Fibroblast of the aortic adventitia (primary cell): ENCODE measurements around the gene AUTS2. TPM values are rescaled to one million over a fixed set of nuclear protein-coding genes. Genes with fewer than 3 reads are reported as not detected.

Experiments
- DNase-seq: peaks from one replicate; pipeline ENCODE4 v3.0.0-alpha.2; 2010; ENCODE audit warnings: low read depth
- H3K4me3 ChIP-seq: 2 replicates; pipeline ENCODE4 v1.5.1; 2011; ENCODE audit warnings: low read depth, mild to moderate bottlenecking, control low read depth, low read length, moderate library complexity
- total RNA-seq: library from RNA; depleted of rRNA; stranded (reverse); fragments of >200 nt; gene quantifications from 2 replicates; pipeline ENCODE4 v1.2.3, GENCODE V29; 2012; ENCODE audit warnings: low replicate concordance
- TF ChIP-seq, protein P1 (sequence below): IDR thresholded peaks from 2 replicates; pipeline ENCODE4 v1.5.1; 2011; ENCODE audit warnings: mild to moderate bottlenecking, low read length, control low read depth, inconsistent platforms; ENCODE audit not compliant: insufficient read depth

Gene AUTS2
- total RNA-seq, result 10.7 and 33.4 TPM in 2 replicates

DNA sequence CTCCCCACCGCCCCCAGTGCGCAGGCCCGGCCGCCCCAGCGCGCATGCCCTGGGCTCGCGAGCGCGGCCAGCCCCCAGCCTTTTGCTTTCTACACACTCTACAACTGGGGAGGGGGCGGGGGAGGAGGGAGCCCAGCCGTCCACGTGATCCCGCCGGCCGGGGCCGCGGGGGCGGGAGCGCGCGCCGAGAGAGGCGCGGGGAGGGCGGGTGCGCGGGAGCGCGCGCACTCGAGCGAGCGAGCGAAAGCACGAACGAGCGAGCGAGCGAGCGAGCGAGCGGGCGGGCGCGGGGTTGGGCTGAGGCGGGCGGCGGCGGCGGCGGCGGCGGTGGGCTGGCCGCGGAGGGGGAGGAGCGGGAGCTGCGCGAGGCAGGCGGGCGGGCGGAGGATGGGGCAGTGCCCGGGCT is at the start of gene AUTS2:
Gene AUTS2 (plus strand): TSS at position 395 of the 406 bp plus-strand sequence. CDS start 1,179 bp downstream, outside the sequence.
- TF ChIP-seq, protein P1, sequence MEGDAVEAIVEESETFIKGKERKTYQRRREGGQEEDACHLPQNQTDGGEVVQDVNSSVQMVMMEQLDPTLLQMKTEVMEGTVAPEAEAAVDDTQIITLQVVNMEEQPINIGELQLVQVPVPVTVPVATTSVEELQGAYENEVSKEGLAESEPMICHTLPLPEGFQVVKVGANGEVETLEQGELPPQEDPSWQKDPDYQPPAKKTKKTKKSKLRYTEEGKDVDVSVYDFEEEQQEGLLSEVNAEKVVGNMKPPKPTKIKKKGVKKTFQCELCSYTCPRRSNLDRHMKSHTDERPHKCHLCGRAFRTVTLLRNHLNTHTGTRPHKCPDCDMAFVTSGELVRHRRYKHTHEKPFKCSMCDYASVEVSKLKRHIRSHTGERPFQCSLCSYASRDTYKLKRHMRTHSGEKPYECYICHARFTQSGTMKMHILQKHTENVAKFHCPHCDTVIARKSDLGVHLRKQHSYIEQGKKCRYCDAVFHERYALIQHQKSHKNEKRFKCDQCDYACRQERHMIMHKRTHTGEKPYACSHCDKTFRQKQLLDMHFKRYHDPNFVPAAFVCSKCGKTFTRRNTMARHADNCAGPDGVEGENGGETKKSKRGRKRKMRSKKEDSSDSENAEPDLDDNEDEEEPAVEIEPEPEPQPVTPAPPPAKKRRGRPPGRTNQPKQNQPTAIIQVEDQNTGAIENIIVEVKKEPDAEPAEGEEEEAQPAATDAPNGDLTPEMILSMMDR, result no peak
- H3K4me3 ChIP-seq, result peak within 1 kb of the TSS; percentile 83
- peak; percentile 64 for DNase-seq

DNA sequence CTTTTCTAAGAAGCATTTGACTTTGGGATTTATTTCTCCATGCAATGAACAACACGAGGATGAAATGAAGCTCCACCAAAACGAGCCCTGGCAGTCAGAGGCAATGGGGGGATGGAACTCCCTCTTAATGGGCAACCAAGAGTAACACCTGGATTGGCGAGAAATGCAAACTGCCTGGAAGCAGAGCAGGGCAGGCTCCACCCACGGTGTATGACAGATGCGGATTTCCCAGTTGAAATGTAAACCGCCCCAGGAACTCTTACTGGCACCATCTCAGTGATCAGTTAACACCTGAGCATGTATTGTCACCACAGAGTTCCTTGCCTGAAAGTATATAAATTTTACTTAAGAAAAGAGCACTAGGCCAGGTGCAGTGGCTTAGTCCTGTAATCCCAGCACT is 47.3 kb upstream of the AUTS2 start:
- no peak for DNase-seq
- no peak overlapping the region for H3K4me3 ChIP-seq
- TF ChIP-seq, protein P1, result no peak

GRCh38 chr7:69553190-69553589 is 45.1 kb upstream of the AUTS2 start:
- TF ChIP-seq, protein P1, result no peak

DNA sequence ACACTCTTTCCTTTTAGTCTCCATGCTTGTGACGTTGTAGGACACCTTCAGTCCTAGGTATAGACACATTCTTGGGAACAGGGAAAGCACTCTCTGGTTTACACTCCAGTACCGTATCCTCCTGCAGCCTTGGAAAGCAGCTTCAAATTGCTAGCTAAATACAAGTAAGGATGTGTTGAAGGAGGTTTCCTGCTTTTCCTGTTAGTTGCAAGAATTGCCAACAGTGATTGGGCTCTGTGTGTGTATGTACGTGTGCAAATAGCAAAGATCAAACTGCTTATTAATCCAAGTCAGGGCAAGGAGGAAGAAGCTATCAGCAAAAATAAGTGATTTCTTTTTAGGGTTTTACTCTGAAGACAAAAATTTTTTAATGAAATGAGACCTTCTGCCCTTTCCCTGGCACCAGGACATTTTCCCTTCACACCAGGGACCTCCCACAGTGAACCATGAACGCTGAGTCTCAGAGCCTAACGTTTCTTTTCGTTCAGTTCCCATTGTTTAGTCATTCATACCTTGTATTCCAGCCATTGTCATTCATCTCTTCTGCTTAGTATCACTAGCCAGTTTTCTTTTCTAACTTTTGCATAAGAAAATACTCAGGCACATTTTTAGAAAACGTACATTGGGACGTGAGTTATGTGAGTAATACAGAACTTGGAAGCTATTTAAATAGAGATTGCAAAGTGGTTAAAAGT is 36.9 kb upstream of the AUTS2 start:
- peak; percentile 2 for DNase-seq

More at GRCh38 chr7:69553190-69553589, 45.1 kb upstream of the AUTS2 start:
- DNase-seq, result no peak
- H3K4me3 ChIP-seq, result no peak overlapping the region

DNA sequence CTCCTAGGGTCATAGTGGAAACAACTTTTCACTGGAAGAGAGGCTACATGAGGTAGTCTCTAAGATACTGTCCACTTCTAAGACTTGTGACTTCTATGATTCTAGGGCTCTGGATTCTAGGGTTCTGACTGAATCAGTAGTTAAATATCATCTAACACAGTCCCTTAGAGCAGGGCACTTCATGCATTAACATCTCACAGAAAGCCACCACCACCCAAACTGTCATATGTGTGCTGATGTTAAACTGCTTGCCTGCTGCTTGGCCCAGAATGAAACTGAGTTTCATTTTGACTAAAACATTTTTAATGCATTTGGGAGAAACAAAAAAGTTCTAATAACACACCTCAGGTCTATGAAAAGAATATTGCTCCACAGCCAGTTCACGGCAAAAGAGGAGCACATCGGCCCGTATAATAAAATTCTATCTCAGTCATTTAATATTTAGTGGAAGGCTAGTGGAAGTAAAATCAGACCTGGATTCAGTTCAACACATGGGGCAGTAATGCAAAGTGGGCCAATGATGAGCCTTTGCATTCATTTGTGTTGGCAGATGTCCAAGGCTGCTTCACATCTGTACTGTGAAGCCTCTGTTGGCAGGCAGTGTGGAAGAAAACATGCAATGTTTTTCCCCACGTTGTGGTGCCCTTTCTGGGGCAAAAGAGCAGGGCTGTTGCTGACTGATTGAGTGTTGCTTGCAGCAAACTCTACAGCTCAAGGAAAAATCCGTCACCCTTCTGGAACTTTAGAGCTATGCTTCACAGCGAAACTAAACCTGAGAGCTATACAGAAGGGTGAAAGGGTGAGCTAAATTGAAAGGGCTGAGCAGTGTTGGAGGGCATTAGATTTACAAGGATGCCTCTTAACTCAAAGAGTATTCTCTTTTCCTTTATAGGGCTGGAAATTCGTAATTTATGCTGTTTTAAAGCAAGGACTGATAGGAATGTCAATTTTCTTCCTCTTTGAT is 33.5 kb upstream of the AUTS2 start:
- TF ChIP-seq, protein P1, result no peak
- H3K4me3 ChIP-seq, result no peak overlapping the region
- DNase-seq, result peak; percentile 35

More for the DNA sequence above, 36.9 kb upstream of the AUTS2 start:
- TF ChIP-seq, protein P1, result no peak
- H3K4me3 ChIP-seq, result no peak overlapping the region

GRCh38 chr7:69567800-69568199 is 30.5 kb upstream of the AUTS2 start:
- no peak overlapping the region for H3K4me3 ChIP-seq
- DNase-seq, result no peak
- TF ChIP-seq, protein P1, result no peak
